Inferior parietal cortex (tissue), 1 donor: ENCODE data around the gene NKTR.

Experiments used
- DNase-seq: peaks from one replicate; pipeline ENCODE4 v3.0.0-alpha.2; 2016; ENCODE audit errors: extremely low spot score

The NKTR gene

GRCh38 chr3:42662037-42662812 is 61.7 kb downstream of the NKTR start:
- DNase-seq, result no peak

GRCh38 chr3:42662813-42663535 is 62.5 kb downstream of the NKTR start:
- no peak for DNase-seq

GRCh38 chr3:42663581-42664437 is 63.3 kb downstream of the NKTR start:
- no peak for DNase-seq

- no peak for DNase-seq
Observed at GRCh38 chr3:42664438-42664803, 63.9 kb downstream of the NKTR start.

GRCh38 chr3:42665050-42665878 is 64.8 kb downstream of the NKTR start:
- DNase-seq, result no peak

- DNase-seq, result no peak
Observed at GRCh38 chr3:42666022-42666421, 65.5 kb downstream of the NKTR start.

- DNase-seq, result no peak
Observed at GRCh38 chr3:42666577-42666998, 66.1 kb downstream of the NKTR start.

GRCh38 chr3:42667096-42667522 is 66.6 kb downstream of the NKTR start:
- no peak for DNase-seq

GRCh38 chr3:42667523-42668412 is 67.3 kb downstream of the NKTR start:
- DNase-seq, result no peak

- no peak for DNase-seq
Observed at GRCh38 chr3:42668413-42668760, 67.9 kb downstream of the NKTR start.

GRCh38 chr3:42668793-42669217 is 68.3 kb downstream of the NKTR start:
- no peak for DNase-seq

GRCh38 chr3:42670051-42670576 is 69.6 kb downstream of the NKTR start:
- DNase-seq, result no peak

GRCh38 chr3:42670670-42671069 is 70.2 kb downstream of the NKTR start:
- no peak for DNase-seq

- no peak for DNase-seq
Observed at GRCh38 chr3:42672515-42672914, 72.0 kb downstream of the NKTR start.

- DNase-seq, result no peak
Observed at GRCh38 chr3:42673082-42673481, 72.6 kb downstream of the NKTR start.

GRCh38 chr3:42674146-42674545 is 73.7 kb downstream of the NKTR start:
- no peak for DNase-seq

- no peak for DNase-seq
Observed at GRCh38 chr3:42675909-42676308, 75.4 kb downstream of the NKTR start.

- DNase-seq, result no peak
Observed at GRCh38 chr3:42678447-42678846, 78.0 kb downstream of the NKTR start.

- no peak for DNase-seq
Observed at GRCh38 chr3:42680271-42680670, 79.8 kb downstream of the NKTR start.

- no peak for DNase-seq
Observed at GRCh38 chr3:42680806-42681205, 80.3 kb downstream of the NKTR start.
